Measurements from ENCODE around the gene OMG.

Gene OMG

DNA sequence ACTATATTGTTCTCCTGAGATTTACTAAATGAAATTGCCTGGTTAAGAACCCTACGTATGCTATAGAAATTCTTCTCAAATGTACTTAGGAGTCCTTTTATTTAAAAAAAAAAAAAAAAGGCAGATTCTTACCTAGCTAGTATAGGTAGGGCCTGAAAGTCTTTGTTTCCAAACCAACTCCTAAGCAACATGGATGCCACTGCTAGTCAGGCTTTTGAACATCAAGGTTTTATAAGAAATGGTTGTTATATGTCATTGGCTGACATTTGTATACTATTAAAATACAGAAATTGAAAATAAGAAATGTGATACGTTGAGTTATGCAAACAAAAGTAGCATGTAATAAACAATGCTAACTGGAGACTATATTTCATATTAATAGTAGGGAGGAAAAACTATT lies 23.2 kb upstream of the OMG start:
- TF ChIP-seq TCF12 (IDR thresholded peaks at IDR 0.05; ENCODE audit: low read depth) = no peak
- TF ChIP-seq TAF1 (IDR thresholded peaks at IDR 0.05; ENCODE audit: low read depth) = no peak

DNA sequence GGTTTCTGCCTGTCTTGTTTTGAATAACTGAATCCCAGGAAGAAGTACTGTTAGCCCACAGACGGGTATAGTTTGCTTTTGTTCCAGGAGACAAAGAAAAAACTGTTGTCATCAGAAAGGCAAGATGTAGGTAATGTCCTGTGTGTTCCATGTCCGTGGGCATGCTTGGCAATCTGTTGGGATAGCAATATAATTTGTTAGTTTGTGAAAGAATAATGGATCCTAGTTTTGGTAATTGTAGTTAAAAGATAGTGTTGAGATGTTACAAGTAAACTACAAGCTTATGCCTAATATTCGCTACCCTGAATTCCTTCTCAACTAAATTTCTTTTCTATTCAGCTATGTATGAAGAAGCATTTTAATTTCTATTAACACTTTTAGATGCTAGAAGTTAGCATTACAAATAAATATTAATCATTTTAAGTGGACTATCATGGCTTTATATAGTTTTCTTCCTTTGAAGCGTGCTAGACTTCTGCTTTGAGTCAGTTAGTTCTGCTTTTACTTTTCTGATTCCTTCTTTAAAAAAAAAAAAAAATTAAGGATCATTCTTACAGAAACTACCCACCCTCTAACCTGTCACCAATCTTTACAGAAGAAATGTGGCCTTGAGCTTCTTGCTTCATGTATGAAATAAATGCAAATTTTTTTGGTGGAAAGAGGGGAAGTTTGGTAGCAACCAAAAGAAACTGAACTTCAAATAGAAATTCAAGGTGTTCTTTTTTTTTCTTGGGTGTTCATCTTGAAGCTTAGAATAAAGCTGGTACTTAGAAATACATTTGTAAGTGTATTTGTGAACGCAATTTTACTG lies 22.0 kb upstream of the OMG start:
- TF ChIP-seq TAF1 (IDR thresholded peaks at IDR 0.05; ENCODE audit: low read depth) = no peak
- no peak for TF ChIP-seq FOXM1 (IDR thresholded peaks at IDR 0.05; ENCODE audit: borderline replicate concordance, low read depth)
- no peak for TF ChIP-seq CREB1 (IDR thresholded peaks at IDR 0.05; ENCODE audit: low read depth)

DNA sequence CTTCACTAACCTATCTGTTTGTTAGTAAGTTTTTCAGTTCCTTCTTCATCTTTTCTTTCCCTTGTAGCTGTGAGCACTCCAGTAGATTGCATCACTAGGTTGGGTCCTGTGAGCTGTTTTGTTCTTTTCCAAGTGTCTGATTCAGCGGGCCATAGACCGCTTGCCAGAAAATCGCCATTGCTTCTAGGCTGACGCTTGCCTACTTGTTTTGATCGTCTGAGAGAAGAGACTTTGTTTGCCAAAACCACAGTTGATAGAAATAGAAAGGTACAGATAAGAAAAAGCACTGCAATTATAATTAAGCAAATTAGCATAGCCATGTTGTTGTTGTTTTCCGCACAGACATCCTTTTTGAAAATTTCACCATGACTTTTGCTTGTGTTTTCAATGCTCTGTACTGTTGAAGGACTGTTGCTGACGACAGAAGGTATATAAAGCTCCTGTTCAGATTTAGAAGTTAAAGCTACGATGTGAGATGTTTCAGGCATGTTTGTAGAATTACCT lies 21.3 kb upstream of the OMG start:
- TF ChIP-seq EGR1 (IDR thresholded peaks at IDR 0.05) = no peak
- no peak for TF ChIP-seq CEBPB (IDR thresholded peaks at IDR 0.05)
- no peak for TF ChIP-seq YY1 (IDR thresholded peaks at IDR 0.05; ENCODE audit: low read depth)
- no peak for TF ChIP-seq RAD21 (IDR thresholded peaks at IDR 0.05; ENCODE audit: low read depth)
- TF ChIP-seq TAF1 (IDR thresholded peaks at IDR 0.05; ENCODE audit: low read depth) = no peak
- TF ChIP-seq TEAD4 (IDR thresholded peaks at IDR 0.05) = no peak
- TF ChIP-seq, protein P1, sequence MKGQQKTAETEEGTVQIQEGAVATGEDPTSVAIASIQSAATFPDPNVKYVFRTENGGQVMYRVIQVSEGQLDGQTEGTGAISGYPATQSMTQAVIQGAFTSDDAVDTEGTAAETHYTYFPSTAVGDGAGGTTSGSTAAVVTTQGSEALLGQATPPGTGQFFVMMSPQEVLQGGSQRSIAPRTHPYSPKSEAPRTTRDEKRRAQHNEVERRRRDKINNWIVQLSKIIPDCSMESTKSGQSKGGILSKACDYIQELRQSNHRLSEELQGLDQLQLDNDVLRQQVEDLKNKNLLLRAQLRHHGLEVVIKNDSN (IDR thresholded peaks at IDR 0.05) = no peak
- TF ChIP-seq NFIC (IDR thresholded peaks at IDR 0.05) = no peak
- TF ChIP-seq, protein P2, sequence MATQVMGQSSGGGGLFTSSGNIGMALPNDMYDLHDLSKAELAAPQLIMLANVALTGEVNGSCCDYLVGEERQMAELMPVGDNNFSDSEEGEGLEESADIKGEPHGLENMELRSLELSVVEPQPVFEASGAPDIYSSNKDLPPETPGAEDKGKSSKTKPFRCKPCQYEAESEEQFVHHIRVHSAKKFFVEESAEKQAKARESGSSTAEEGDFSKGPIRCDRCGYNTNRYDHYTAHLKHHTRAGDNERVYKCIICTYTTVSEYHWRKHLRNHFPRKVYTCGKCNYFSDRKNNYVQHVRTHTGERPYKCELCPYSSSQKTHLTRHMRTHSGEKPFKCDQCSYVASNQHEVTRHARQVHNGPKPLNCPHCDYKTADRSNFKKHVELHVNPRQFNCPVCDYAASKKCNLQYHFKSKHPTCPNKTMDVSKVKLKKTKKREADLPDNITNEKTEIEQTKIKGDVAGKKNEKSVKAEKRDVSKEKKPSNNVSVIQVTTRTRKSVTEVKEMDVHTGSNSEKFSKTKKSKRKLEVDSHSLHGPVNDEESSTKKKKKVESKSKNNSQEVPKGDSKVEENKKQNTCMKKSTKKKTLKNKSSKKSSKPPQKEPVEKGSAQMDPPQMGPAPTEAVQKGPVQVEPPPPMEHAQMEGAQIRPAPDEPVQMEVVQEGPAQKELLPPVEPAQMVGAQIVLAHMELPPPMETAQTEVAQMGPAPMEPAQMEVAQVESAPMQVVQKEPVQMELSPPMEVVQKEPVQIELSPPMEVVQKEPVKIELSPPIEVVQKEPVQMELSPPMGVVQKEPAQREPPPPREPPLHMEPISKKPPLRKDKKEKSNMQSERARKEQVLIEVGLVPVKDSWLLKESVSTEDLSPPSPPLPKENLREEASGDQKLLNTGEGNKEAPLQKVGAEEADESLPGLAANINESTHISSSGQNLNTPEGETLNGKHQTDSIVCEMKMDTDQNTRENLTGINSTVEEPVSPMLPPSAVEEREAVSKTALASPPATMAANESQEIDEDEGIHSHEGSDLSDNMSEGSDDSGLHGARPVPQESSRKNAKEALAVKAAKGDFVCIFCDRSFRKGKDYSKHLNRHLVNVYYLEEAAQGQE (IDR thresholded peaks at IDR 0.05; ENCODE audit: low read depth) = no peak
- TF ChIP-seq CREB1 (IDR thresholded peaks at IDR 0.05; ENCODE audit: low read depth) = no peak
- no peak for TF ChIP-seq ZBTB7A (IDR thresholded peaks at IDR 0.05; ENCODE audit: low read depth)
- no peak for TF ChIP-seq TCF12 (IDR thresholded peaks at IDR 0.05; ENCODE audit: low read depth)
- no peak for TF ChIP-seq FOXM1 (IDR thresholded peaks at IDR 0.05; ENCODE audit: borderline replicate concordance, low read depth)
- TF ChIP-seq, protein P3, sequence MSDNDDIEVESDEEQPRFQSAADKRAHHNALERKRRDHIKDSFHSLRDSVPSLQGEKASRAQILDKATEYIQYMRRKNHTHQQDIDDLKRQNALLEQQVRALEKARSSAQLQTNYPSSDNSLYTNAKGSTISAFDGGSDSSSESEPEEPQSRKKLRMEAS (IDR thresholded peaks at IDR 0.05) = no peak
- no peak for TF ChIP-seq EP300 (IDR thresholded peaks at IDR 0.05; ENCODE audit: borderline replicate concordance)

DNA sequence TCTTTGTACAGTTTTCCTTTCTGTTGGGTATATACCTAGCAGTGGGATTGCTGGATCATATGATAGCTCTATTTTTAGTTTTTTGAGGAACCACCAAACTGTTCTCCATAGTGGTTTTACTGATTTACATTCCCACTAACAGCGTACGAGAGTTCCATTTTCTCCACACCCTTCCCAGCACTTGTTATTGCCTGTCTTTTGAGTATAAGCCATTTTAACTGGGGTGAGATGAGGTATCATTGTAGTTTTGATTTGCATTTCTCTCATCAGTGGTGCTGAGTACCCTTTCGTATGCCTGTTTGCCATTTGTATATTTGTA lies 17.7 kb upstream of the OMG start:
- TF ChIP-seq TEAD4 (IDR thresholded peaks at IDR 0.05) = no peak
- TF ChIP-seq TAF1 (IDR thresholded peaks at IDR 0.05; ENCODE audit: low read depth) = no peak
- TF ChIP-seq CEBPB (IDR thresholded peaks at IDR 0.05) = no peak
- no peak for TF ChIP-seq FOXM1 (IDR thresholded peaks at IDR 0.05; ENCODE audit: borderline replicate concordance, low read depth)
- no peak for TF ChIP-seq TCF12 (IDR thresholded peaks at IDR 0.05; ENCODE audit: low read depth)
- TF ChIP-seq, protein P2 (IDR thresholded peaks at IDR 0.05; ENCODE audit: low read depth) = no peak
- TF ChIP-seq ZBTB7A (IDR thresholded peaks at IDR 0.05; ENCODE audit: low read depth) = no peak
- TF ChIP-seq RAD21 (IDR thresholded peaks at IDR 0.05; ENCODE audit: low read depth) = no peak
- no peak for TF ChIP-seq NFIC (IDR thresholded peaks at IDR 0.05)
- no peak for TF ChIP-seq EGR1 (IDR thresholded peaks at IDR 0.05)
- TF ChIP-seq EP300 (IDR thresholded peaks at IDR 0.05; ENCODE audit: borderline replicate concordance) = no peak
- TF ChIP-seq YY1 (IDR thresholded peaks at IDR 0.05; ENCODE audit: low read depth) = no peak
- TF ChIP-seq, protein P1 (IDR thresholded peaks at IDR 0.05) = no peak
- no peak for TF ChIP-seq CREB1 (IDR thresholded peaks at IDR 0.05; ENCODE audit: low read depth)
- TF ChIP-seq, protein P3 (IDR thresholded peaks at IDR 0.05) = no peak

DNA sequence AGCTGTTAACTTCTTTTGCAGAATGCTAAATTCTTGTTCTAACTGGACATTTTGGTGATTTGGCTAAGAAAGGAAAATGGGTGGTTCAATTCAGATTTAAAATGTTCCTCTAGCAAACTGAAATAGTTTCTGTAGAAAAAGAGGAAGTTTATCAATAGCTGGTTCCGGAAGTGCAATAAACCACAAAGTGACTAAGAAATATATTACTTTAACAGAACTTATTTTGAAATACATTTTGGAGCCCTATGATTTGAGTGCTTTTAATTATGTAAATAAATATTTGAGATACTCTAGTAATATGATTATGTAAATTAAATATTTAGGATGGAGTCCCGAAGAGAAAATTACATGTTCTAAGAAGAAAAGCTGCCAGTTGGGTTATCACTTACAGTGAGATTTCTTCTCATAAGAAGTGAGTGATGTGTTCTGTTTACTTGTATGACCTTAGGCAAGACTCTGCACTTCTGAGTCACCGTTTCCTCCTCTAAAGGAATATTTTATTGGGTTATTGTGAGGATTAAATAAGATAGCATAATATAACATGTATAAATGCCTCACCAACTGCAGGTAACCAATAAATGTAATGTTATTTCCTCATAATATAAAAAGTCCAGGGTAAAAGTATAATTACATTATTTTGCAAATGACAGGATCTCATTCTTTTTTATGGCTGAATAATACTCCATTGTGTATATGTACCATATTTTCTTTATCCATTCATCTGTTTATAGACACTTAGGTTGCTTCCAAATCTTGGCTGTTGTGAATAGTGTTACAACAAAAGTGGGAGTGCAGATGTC lies 17.1 kb upstream of the OMG start, which contains the start of gene EVI2B:
Gene EVI2B (minus strand): TSS at position 73 of the 800 bp plus-strand sequence. CDS start 8,445 bp downstream, outside the sequence.
- TF ChIP-seq, protein P3 (IDR thresholded peaks at IDR 0.05) = no peak
